B cell (primary cell): ENCODE results near the gene BTLA. TPM values are rescaled to one million over a fixed set of nuclear protein-coding genes. Genes with fewer than 3 reads are reported as not detected.

Experiments used
- ATAC-seq: fragments of 200-7000 bp; cut with Tn5 transposase; one replicate; pipeline ENCODE4 v1.10.0; 2021; ENCODE audit warnings: low read depth, mild to moderate bottlenecking, moderate number of reproducible peaks, moderate library complexity
- CTCF ChIA-PET: fragments of 350-600 bp; sonication (Branson Sonifier 250); formaldehyde crosslinking; loops from one replicate; lab custom pipeline; 2021; ENCODE audit warnings: antibody characterized with exemption, inconsistent platforms; lab: Charles Lee
- POLR2A ChIA-PET: fragments of 350-600 bp; sonication (Branson Sonifier 250); formaldehyde crosslinking; loops from one replicate; lab custom pipeline; 2021; ENCODE audit warnings: antibody characterized with exemption; lab: Charles Lee
- DNase-seq: peaks from one replicate; pipeline ENCODE4 v3.0.0; 2013
- H2AFZ ChIP-seq: 2 replicates; pipeline ENCODE4 v1.6.1; 2012; ENCODE audit warnings: mild to moderate bottlenecking, low read depth, low read length; ENCODE audit not compliant: insufficient read depth, poor library complexity, severe bottlenecking
- H3K27ac ChIP-seq, 2 donors: 1 replicate in 1 of 2; 2 replicates in 1 of 2; pipeline ENCODE4 v1.5.1; 2012 to 2013; ENCODE audit warnings: low read length in 2 of 2, mild to moderate bottlenecking in 2 of 2, moderate library complexity in 1 of 2
- H3K27me3 ChIP-seq, 4 experiments: fragments of 200-600 bp in 1 of 4; sonication (generic) in 1 of 4; replicated peaks in 1 of 4; 1 replicate in 2 of 4; 2 replicates in 2 of 4; pipeline versions ENCODE4 v1.6.1 to v1.7.0; 2013 to 2016; ENCODE audit warnings: low read length in 3 of 4, mild to moderate bottlenecking in 2 of 4, mixed read lengths in 1 of 4, moderate library complexity in 1 of 4; ENCODE audit not compliant: insufficient read depth in 4 of 4, control insufficient read depth in 3 of 4; ENCODE audit errors: control extremely low read depth in 1 of 4
- H3K36me3 ChIP-seq, 2 experiments: replicated peaks in 1 of 2; 1 replicate in 1 of 2; 2 replicates in 1 of 2; pipeline versions ENCODE4 v1.6.1 to v1.7.1; 2013; ENCODE audit warnings: low read length in 1 of 2; ENCODE audit not compliant: insufficient read depth in 2 of 2, control insufficient read depth in 1 of 2; ENCODE audit errors: control extremely low read depth in 1 of 2, extremely low read depth in 1 of 2
- H3K4me1 ChIP-seq, 2 donors: fragments of 200-600 bp in 1 of 2; sonication (generic) in 1 of 2; 1 replicate in 1 of 2; 2 replicates in 1 of 2; pipeline versions ENCODE4 v1.5.1 to v1.6.1; 2013 to 2017; ENCODE audit warnings: low read length in 2 of 2; ENCODE audit not compliant: control insufficient read depth in 2 of 2, insufficient read depth in 2 of 2
- H3K4me2 ChIP-seq: replicated peaks from 2 replicates; pipeline ENCODE3; 2012; ENCODE audit warnings: mild to moderate bottlenecking, low read depth, low read length; ENCODE audit not compliant: poor library complexity, severe bottlenecking
- H3K4me3 ChIP-seq, 5 experiments: fragments of 200-600 bp in 1 of 5; sonication (generic) in 1 of 5; 1 replicate in 3 of 5; 2 replicates in 2 of 5; pipeline versions ENCODE4 v1.5.1 to v1.7.0; 2011 to 2016; ENCODE audit warnings: low read length in 4 of 5, mild to moderate bottlenecking in 4 of 5, low read depth in 2 of 5, control low read depth in 1 of 5, moderate library complexity in 1 of 5; ENCODE audit not compliant: insufficient read depth in 1 of 5; ENCODE audit errors: control extremely low read depth in 1 of 5, extremely low read depth in 1 of 5
- H3K79me2 ChIP-seq: fragments of 200-600 bp; sonication (generic); one replicate; pipeline ENCODE4 v1.6.0; 2016; ENCODE audit warnings: low read length; ENCODE audit not compliant: control insufficient read depth, insufficient read depth
- H3K9ac ChIP-seq: fragments of 200-600 bp; sonication (generic); 2 replicates; pipeline ENCODE4 v1.6.1; 2017; ENCODE audit warnings: mild to moderate bottlenecking, low read length, moderate library complexity
- H3K9me3 ChIP-seq, 3 donors: one replicate each; pipeline versions ENCODE4 v1.6.1 to v1.7.1; 2013; ENCODE audit warnings: low read length in 2 of 3; ENCODE audit not compliant: control insufficient read depth in 2 of 3, insufficient read depth in 1 of 3; ENCODE audit errors: control extremely low read depth in 1 of 3
- H4K20me1 ChIP-seq: 2 replicates; pipeline ENCODE4 v1.6.0; 2012; ENCODE audit warnings: mild to moderate bottlenecking, low read length; ENCODE audit not compliant: insufficient read depth, control insufficient read depth, poor library complexity, severe bottlenecking
- H3K27ac Mint-ChIP-seq: one replicate; pipeline ENCODE4 v1.8.0; 2021; ENCODE audit warnings: mixed read lengths
- H3K27me3 Mint-ChIP-seq: one replicate; pipeline ENCODE4 v1.8.0; 2021; ENCODE audit warnings: mixed read lengths
- H3K4me1 Mint-ChIP-seq: one replicate; pipeline ENCODE4 v1.8.0; 2021; ENCODE audit warnings: mixed read lengths
- H3K4me3 Mint-ChIP-seq: one replicate; pipeline ENCODE4 v1.8.0; 2021; ENCODE audit warnings: mixed read lengths
- H3K9me3 Mint-ChIP-seq: one replicate; pipeline ENCODE4 v1.8.0; 2022; ENCODE audit warnings: mixed read lengths; ENCODE audit not compliant: insufficient read depth
- CTCF ChIP-seq: fragments of 200-600 bp; IDR thresholded peaks from one replicate; pipeline ENCODE4 v1.8.0; 2022; ENCODE audit warnings: antibody characterized with exemption, mild to moderate bottlenecking
- EZH2 ChIP-seq: IDR thresholded peaks from 2 replicates; pipeline ENCODE4 v1.6.1; 2012; ENCODE audit warnings: borderline replicate concordance, low read depth, mild to moderate bottlenecking, moderate library complexity, low read length; ENCODE audit not compliant: insufficient read depth, poor library complexity, severe bottlenecking
- WGBS: methylation state at CpG from one replicate; pipeline ENCODE4 v1.1.5; 2013; ENCODE audit warnings: missing lambda C conversion rate; ENCODE audit not compliant: insufficient coverage; 5-methylcytosine and 5-hydroxymethylcytosine counted together
- intact Hi-C: fragments of 100-400 bp; cut with micrococcal nuclease; formaldehyde crosslinking; loops from one replicate; pipeline ENCODE4 v1.10.0; 2022
- polyA plus RNA-seq: library from polyadenylated mRNA; depleted of rRNA; stranded (reverse); fragments of >200 nt; gene quantifications from 2 replicates; pipeline ENCODE4 v1.2.3, GENCODE V29; 2012
- total RNA-seq, 2 donors: library from RNA; stranded (reverse); fragments of 120-200 nt in 1 of 2; gene quantifications; 1 replicate in 1 of 2; 2 replicates in 1 of 2; pipeline versions ENCODE4 v1.2.3 to v1.2.4, GENCODE V29; 2013 to 2022

BTLA gene
- total and polyA plus RNA-seq, 2 donors (not counting 1 experiment from before 2014, with no cell fraction given) = 75.7 to 101 TPM

GRCh38 chr3:112427123-112427522 lies 72.1 kb downstream of the BTLA start:
- Histone ChIP-seq H3K36me3 (no peaks in the 10 kb centered on the region), H4K20me1 (no peaks in the 10 kb centered on the region), H3K27ac (peak overlapping the region in 1 of 2 donors; percentile 35), H3K79me2 (no peaks in the 10 kb centered on the region), H3K4me3 (no peak overlapping the region), H3K9me3 (no peaks in the 10 kb centered on the region), H3K4me1 (peaks cover 20% of the 10 kb centered on the region in 2 donors), H3K4me2 (no peak overlapping the region), H3K27me3 (no peaks in the 10 kb centered on the region), H2AFZ (no peak overlapping the region), H3K9ac (no peak overlapping the region)
- no peak overlapping the region for H3K4me3 Mint-ChIP-seq
- ChIA-PET POLR2A (no interaction called here), CTCF (interaction anchor here (0.6 to 1.4 kb wide), 2 partner anchors 10 to 96 kb away, joined by 4 read pairs; no protein-coding TSS in a partner anchor)
- peaks cover 33% of the 10 kb centered on the region for H3K4me1 Mint-ChIP-seq
- H3K27ac Mint-ChIP-seq = peak overlapping the region; percentile 32
- no peak for ATAC-seq
- peaks cover 2% of the 10 kb centered on the region for H3K9me3 Mint-ChIP-seq
- no peak for DNase-seq
- TF ChIP-seq CTCF = no peak
- TF ChIP-seq EZH2 = no peak
- 94% methylated on average over 2 of the region's 5 CpGs for WGBS
- intact Hi-C loops = loop anchor here (5.0 kb wide), 1 partner anchor 35 kb away; no protein-coding TSS in a partner anchor
- H3K27me3 Mint-ChIP-seq = no peaks in the 10 kb centered on the region

- DNase-seq = peak; percentile 55
- WGBS = 69% methylated on average over 2 of the region's 2 CpGs
- intact Hi-C loops = loop anchor here (5.0 kb wide), 1 partner anchor 36 kb away; no protein-coding TSS in a partner anchor
- Histone ChIP-seq H4K20me1 (no peaks in the 10 kb centered on the region), H3K9ac (no peak overlapping the region), H2AFZ (no peak overlapping the region), H3K4me3 (no peak overlapping the region), H3K36me3 (no peaks in the 10 kb centered on the region), H3K4me2 (peak overlapping the region; percentile 34), H3K9me3 (no peaks in the 10 kb centered on the region), H3K27ac (peak overlapping the region; percentile 19 to 68), H3K79me2 (no peaks in the 10 kb centered on the region), H3K4me1 (peaks cover 20% of the 10 kb centered on the region in 2 donors), H3K27me3 (no peaks in the 10 kb centered on the region)
- Mint-ChIP-seq H3K4me3 (peak overlapping the region; percentile 40), H3K4me1 (peaks cover 29% of the 10 kb centered on the region), H3K27me3 (no peaks in the 10 kb centered on the region), H3K9me3 (no peaks in the 10 kb centered on the region), H3K27ac (peak overlapping the region; percentile 77)
- ChIA-PET CTCF (no interaction called here), POLR2A (no interaction called here)
- TF ChIP-seq CTCF (no peak), EZH2 (no peak)
- peak; percentile 77 for ATAC-seq
Observed at GRCh38 chr3:112425858-112426750, 73.2 kb downstream of the BTLA start.
